HFFc6 (cell line): ENCODE results near the gene OLIG3. TPM values are rescaled to one million over a fixed set of nuclear protein-coding genes. Genes with fewer than 3 reads are reported as not detected.

Experiments used
- DNase-seq: peaks from one replicate; pipeline ENCODE4 v3.0.0-alpha.2; 2018
- H3K27ac Mint-ChIP-seq: 2 replicates; pipeline ENCODE4 v1.8.0; 2020; ENCODE audit warnings: mild to moderate bottlenecking, mixed read lengths
- H3K27me3 Mint-ChIP-seq: 2 replicates; pipeline ENCODE4 v1.8.0; 2021; ENCODE audit warnings: mild to moderate bottlenecking, moderate library complexity, mixed read lengths; ENCODE audit not compliant: insufficient read depth
- H3K36me3 Mint-ChIP-seq: 2 replicates; pipeline ENCODE4 v1.8.0; 2021; ENCODE audit warnings: low read depth, mixed read lengths
- H3K4me1 Mint-ChIP-seq: 2 replicates; pipeline ENCODE4 v1.8.0; 2020; ENCODE audit warnings: low read depth, mixed read lengths
- H3K4me3 Mint-ChIP-seq: 2 replicates; pipeline ENCODE4 v1.8.0; 2020; ENCODE audit warnings: mild to moderate bottlenecking, moderate library complexity, mixed read lengths
- H3K9me3 Mint-ChIP-seq: 2 replicates; pipeline ENCODE4 v1.8.0; 2020; ENCODE audit warnings: mild to moderate bottlenecking, mixed read lengths
- long read RNA-seq: library from polyadenylated mRNA; unstranded; transcript quantifications from one replicate; pipeline ENCODE4 v2.0.0, GENCODE V29; 2019
- total RNA-seq, 6 experiments: library from RNA; stranded (reverse); fragmentation: NEBNext Ultra II Directional; extraction: Animal tissue kit (Norgen Biotek cat#: 25700); gene quantifications; 2 replicates in 1 of 6; 3 replicates in 5 of 6; pipeline ENCODE4 v1.2.3, GENCODE V29; 2021
- TF ChIP-seq, protein P1 (sequence below): fragments of 200-600 bp; sonication (generic); IDR thresholded peaks from 2 replicates; pipeline ENCODE4 v1.5.0; 2021; ENCODE audit warnings: antibody characterized with exemption, mild to moderate bottlenecking

OLIG3 gene
- not detected for total RNA-seq
- long read RNA-seq: 0 reads

- H3K27me3 Mint-ChIP-seq: peaks cover 68% of the 10 kb centered on the region
- TF ChIP-seq, protein P1, sequence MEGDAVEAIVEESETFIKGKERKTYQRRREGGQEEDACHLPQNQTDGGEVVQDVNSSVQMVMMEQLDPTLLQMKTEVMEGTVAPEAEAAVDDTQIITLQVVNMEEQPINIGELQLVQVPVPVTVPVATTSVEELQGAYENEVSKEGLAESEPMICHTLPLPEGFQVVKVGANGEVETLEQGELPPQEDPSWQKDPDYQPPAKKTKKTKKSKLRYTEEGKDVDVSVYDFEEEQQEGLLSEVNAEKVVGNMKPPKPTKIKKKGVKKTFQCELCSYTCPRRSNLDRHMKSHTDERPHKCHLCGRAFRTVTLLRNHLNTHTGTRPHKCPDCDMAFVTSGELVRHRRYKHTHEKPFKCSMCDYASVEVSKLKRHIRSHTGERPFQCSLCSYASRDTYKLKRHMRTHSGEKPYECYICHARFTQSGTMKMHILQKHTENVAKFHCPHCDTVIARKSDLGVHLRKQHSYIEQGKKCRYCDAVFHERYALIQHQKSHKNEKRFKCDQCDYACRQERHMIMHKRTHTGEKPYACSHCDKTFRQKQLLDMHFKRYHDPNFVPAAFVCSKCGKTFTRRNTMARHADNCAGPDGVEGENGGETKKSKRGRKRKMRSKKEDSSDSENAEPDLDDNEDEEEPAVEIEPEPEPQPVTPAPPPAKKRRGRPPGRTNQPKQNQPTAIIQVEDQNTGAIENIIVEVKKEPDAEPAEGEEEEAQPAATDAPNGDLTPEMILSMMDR: no peak
- no peak within 1 kb of the TSS for H3K4me3 Mint-ChIP-seq
- peaks cover 5% of the 10 kb centered on the region; the same call in 1 of the 2 replicates for H3K9me3 Mint-ChIP-seq
- no peak for DNase-seq
- H3K27ac Mint-ChIP-seq: no peak within 1 kb of the TSS
- H3K36me3 Mint-ChIP-seq: no peaks in the 10 kb centered on the region; the same call in none of the 2 replicates
- H3K4me1 Mint-ChIP-seq: no peaks in the 10 kb centered on the region
These were observed at the start of gene OLIG3 for GRCh38 chr6:137494281-137494987. Gene OLIG3 (minus strand): TSS chr6:137494394. CDS start chr6:137494170, 224 bp downstream.

DNA sequence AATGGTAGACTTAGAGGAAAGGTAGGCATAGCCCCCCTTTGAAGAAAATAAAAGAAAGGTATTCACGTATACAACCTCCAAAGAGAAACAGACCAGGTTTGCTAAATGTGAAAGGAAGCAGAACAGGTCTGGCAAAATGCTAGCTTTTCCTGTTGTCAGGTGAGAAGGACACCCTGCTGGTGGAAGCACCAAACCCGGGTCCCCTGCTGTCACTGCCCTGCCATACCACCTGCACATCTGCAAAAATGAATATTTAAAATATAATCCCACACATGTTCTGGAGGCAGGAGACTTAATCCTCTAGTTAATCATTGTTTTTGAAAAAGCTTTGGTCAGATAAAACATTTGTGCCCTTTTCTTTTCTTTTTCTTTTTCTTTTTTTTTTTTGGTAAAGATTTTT lies 48.9 kb upstream of the OLIG3 start:
- TF ChIP-seq, protein P1: no peak
- Mint-ChIP-seq H3K4me1 (no peaks in the 10 kb centered on the region), H3K27me3 (no peaks in the 10 kb centered on the region; the same call in 1 of the 2 replicates), H3K36me3 (no peaks in the 10 kb centered on the region; the same call in 1 of the 2 replicates), H3K4me3 (no peak overlapping the region), H3K9me3 (peaks cover 11% of the 10 kb centered on the region), H3K27ac (no peak overlapping the region)
- no peak for DNase-seq

GRCh38 chr6:137542713-137543112 lies 48.5 kb upstream of the OLIG3 start:
- H3K9me3 Mint-ChIP-seq: peaks cover 10% of the 10 kb centered on the region; the same call in 1 of the 2 replicates
- no peak for DNase-seq
- H3K4me3 Mint-ChIP-seq: no peak overlapping the region
- H3K4me1 Mint-ChIP-seq: no peaks in the 10 kb centered on the region
- TF ChIP-seq, protein P1: no peak
- H3K27me3 Mint-ChIP-seq: no peaks in the 10 kb centered on the region; the same call in 1 of the 2 replicates
- no peaks in the 10 kb centered on the region for H3K36me3 Mint-ChIP-seq
- H3K27ac Mint-ChIP-seq: no peak overlapping the region

GRCh38 chr6:137541534-137542063 lies 47.4 kb upstream of the OLIG3 start:
- Mint-ChIP-seq H3K27ac (no peak overlapping the region), H3K27me3 (no peaks in the 10 kb centered on the region; the same call in 1 of the 2 replicates), H3K36me3 (no peaks in the 10 kb centered on the region), H3K4me1 (no peaks in the 10 kb centered on the region), H3K4me3 (no peak overlapping the region), H3K9me3 (peaks cover 10% of the 10 kb centered on the region; the same call in 1 of the 2 replicates)
- TF ChIP-seq, protein P1: no peak
- DNase-seq: no peak

GRCh38 chr6:137536104-137536773 lies 42.0 kb upstream of the OLIG3 start:
- TF ChIP-seq, protein P1: no peak
- Mint-ChIP-seq H3K4me1 (no peaks in the 10 kb centered on the region), H3K27me3 (no peaks in the 10 kb centered on the region), H3K4me3 (no peak overlapping the region), H3K27ac (no peak overlapping the region), H3K9me3 (peaks cover 7% of the 10 kb centered on the region), H3K36me3 (no peaks in the 10 kb centered on the region)
- DNase-seq: no peak
